Thyroid gland (tissue), 4 donors: ENCODE results near the gene PREP. TPM values are rescaled to one million over a fixed set of nuclear protein-coding genes. Genes with fewer than 3 reads are reported as not detected.
A peak's percentile ranks its signal among the peaks of the same experiment; 100 is the strongest.

Experiments used
- DNase-seq, 2 donors: peaks; one replicate each; pipeline ENCODE4 v3.0.0-alpha.2; 2019
- H3K27ac ChIP-seq, 3 donors: fragments of 200-600 bp; sonication (generic); 1 replicate in 2 of 3; 2 replicates in 1 of 3; pipeline ENCODE4 v1.5.1; 2016 to 2019; ENCODE audit warnings: mild to moderate bottlenecking in 1 of 3, moderate library complexity in 1 of 3
- H3K27me3 ChIP-seq: fragments of 200-600 bp; sonication (generic); one replicate; pipeline ENCODE4 v1.5.1; 2019
- H3K36me3 ChIP-seq, 2 donors: fragments of 200-600 bp; sonication (generic); one replicate each; pipeline ENCODE4 v1.5.1; 2016 to 2019
- H3K4me1 ChIP-seq, 2 donors: fragments of 200-600 bp; sonication (generic); one replicate each; pipeline ENCODE4 v1.5.1; 2017 to 2019
- H3K4me3 ChIP-seq, 3 donors: fragments of 200-600 bp; sonication (generic); replicated peaks in 1 of 3; 1 replicate in 2 of 3; 2 replicates in 1 of 3; pipeline ENCODE4 v1.5.1; 2016; ENCODE audit warnings: mild to moderate bottlenecking in 1 of 3
- H3K9me3 ChIP-seq: fragments of 200-600 bp; sonication (generic); one replicate; pipeline ENCODE4 v1.5.1; 2017
- POLR2A ChIP-seq, 2 donors: fragments of 450-650 bp; IDR thresholded peaks; one replicate each; pipeline ENCODE4 v1.6.1; 2017; ENCODE audit warnings: antibody characterized with exemption in 2 of 2, mild to moderate bottlenecking in 2 of 2, moderate library complexity in 1 of 2
- WGBS, 2 donors: methylation state at CpG; one replicate each; pipeline ENCODE4 v1.1.5; 2017; 5-methylcytosine and 5-hydroxymethylcytosine counted together
- intact Hi-C: fragments of 100-400 bp; cut with DNase I; formaldehyde crosslinking; loops from one replicate; pipeline ENCODE4 v1.15.1; 2023
- total RNA-seq, 4 donors: library from RNA; depleted of rRNA; stranded (reverse); fragments of >200 nt; gene quantifications; one replicate each; pipeline ENCODE4 v1.2.3, GENCODE V29; 2016
- TF ChIP-seq, protein P1 (sequence below), 6 experiments: fragments of 200-600 bp in 3 of 6; fragments of 450-650 bp in 3 of 6; sonication (generic) in 3 of 6; IDR thresholded peaks; one replicate each; pipeline ENCODE4 v1.5.1; 2016 to 2019; ENCODE audit warnings: antibody characterized with exemption in 6 of 6, mild to moderate bottlenecking in 2 of 6, inconsistent platforms in 1 of 6, moderate library complexity in 1 of 6

PREP gene
- total RNA-seq, 4 donors from 2014 or later: 13.7 to 21.7 (median 16.6) TPM

DNA sequence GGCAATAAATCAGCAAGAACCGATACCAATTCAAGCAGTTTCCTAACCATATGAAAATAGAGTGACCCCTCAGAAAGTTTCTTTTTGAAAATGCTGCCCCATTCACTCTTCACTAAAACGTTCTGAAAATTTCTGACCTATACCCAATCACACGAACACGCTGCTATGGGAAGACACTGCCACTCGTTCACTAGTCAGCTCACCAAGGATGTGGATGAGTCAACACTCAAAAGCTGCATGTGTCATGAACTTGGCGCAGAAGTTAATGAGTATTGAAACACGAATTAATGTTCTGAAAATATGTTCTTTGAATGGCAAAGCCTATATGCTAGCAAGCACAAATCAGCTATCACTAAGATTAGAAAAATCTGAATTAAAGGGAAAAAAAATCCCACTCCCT, 84.2 kb downstream of the PREP start:
- Histone ChIP-seq H3K4me1 (no peaks in the 10 kb centered on the region), H3K27me3 (no peaks in the 10 kb centered on the region), H3K36me3 (peaks cover 5 to 10% of the 10 kb centered on the region in 2 donors), H3K27ac (no peak overlapping the region), H3K9me3 (no peaks in the 10 kb centered on the region), H3K4me3 (no peak overlapping the region)
- DNase-seq: no peak
- TF ChIP-seq, protein P1, sequence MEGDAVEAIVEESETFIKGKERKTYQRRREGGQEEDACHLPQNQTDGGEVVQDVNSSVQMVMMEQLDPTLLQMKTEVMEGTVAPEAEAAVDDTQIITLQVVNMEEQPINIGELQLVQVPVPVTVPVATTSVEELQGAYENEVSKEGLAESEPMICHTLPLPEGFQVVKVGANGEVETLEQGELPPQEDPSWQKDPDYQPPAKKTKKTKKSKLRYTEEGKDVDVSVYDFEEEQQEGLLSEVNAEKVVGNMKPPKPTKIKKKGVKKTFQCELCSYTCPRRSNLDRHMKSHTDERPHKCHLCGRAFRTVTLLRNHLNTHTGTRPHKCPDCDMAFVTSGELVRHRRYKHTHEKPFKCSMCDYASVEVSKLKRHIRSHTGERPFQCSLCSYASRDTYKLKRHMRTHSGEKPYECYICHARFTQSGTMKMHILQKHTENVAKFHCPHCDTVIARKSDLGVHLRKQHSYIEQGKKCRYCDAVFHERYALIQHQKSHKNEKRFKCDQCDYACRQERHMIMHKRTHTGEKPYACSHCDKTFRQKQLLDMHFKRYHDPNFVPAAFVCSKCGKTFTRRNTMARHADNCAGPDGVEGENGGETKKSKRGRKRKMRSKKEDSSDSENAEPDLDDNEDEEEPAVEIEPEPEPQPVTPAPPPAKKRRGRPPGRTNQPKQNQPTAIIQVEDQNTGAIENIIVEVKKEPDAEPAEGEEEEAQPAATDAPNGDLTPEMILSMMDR (IDR thresholded peaks at IDR 0.05): no peak
- no peak for TF ChIP-seq POLR2A (IDR thresholded peaks at IDR 0.05)
- intact Hi-C loops: no loop called here
- WGBS, 2 donors: 94% methylated on average over 7 of the region's 7 CpGs

DNA sequence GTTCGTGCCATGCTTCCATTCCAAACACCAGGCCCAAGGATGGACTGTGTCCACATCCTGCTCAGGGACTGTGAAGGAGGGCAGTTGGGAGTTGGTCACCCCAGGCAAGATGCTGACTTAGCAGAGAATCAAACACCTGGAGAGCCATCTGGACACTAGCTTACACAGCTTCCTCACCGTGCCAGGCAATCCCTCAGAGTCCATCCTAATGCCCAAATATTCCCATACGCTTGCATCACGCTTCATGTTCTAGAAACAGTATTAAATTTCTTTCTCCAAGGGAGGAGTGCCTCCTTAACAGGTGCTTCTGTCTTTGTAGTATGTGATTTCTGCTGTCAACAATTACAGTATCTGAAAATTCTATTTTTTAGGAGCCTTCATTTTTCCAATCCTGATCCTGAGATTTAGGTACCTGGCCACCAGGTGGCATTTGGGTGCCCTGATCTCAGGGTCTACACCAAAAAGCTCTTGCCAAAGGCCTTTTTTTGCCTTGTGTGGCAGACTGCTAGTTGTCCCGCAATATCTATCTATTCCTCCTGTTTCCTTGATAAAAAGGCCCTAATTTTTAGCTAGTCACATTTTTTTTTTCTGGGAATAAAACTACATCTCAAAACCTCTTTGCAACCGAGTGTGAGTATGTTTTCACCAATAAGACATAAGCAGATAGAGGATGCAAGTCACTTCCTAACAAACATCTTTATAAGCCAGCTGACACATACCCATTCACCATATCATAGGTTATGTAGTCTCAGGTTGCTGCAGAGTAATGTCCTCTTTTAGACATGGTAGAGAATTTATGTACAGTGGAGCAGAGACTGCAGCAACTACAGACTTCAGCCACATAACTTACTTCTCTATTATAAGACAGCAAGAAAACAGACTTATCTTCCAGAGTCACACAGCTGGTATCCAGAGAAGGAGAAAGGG, 85.0 kb downstream of the PREP start:
- WGBS, 2 donors: 94 to 97% methylated on average over 6 of the region's 6 CpGs
- no peak overlapping the region for H3K27ac ChIP-seq
- no peaks in the 10 kb centered on the region for H3K27me3 ChIP-seq
- peak; percentile 48 to 61 for DNase-seq
- no peaks in the 10 kb centered on the region for H3K4me1 ChIP-seq
- no peak overlapping the region for H3K4me3 ChIP-seq
- H3K9me3 ChIP-seq: no peaks in the 10 kb centered on the region
- no peak for TF ChIP-seq POLR2A (IDR thresholded peaks at IDR 0.05)
- TF ChIP-seq, protein P1 (IDR thresholded peaks at IDR 0.05): peak in 5 of 6 experiments; percentile 46 to 61 (median 52)
- intact Hi-C loops: no loop called here
- H3K36me3 ChIP-seq: peaks cover 5 to 6% of the 10 kb centered on the region in 2 donors

DNA sequence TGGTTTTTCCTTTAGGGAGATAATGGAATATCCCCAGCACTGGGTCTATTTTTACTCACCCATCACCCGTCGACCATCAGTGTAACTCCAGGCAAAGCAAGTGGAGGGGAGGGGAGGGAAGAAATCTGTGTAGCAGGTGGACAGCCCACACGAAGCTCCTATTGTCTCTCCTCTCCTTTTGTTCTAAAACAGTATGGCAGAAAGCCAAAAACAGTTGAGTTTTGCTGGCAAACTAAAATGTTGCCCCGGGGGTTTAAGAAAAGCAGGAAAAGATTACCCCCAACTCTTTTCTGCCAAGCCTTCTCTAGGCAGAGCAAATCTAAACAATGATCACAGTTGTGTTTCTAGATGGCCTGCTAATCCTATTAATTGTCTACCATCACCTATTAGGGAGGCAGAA, 89.7 kb downstream of the PREP start:
- Histone ChIP-seq H3K9me3 (no peaks in the 10 kb centered on the region), H3K4me3 (no peak overlapping the region), H3K27ac (no peak overlapping the region), H3K27me3 (no peaks in the 10 kb centered on the region), H3K36me3 (no peaks in the 10 kb centered on the region), H3K4me1 (no peaks in the 10 kb centered on the region)
- WGBS, 2 donors: 79 to 90% methylated on average over 4 of the region's 4 CpGs
- DNase-seq: no peak
- intact Hi-C loops: no loop called here
- TF ChIP-seq POLR2A (IDR thresholded peaks at IDR 0.05): no peak
- TF ChIP-seq, protein P1 (IDR thresholded peaks at IDR 0.05): no peak

- Histone ChIP-seq H3K36me3 (no peaks in the 10 kb centered on the region), H3K4me3 (no peak overlapping the region), H3K9me3 (no peaks in the 10 kb centered on the region), H3K27me3 (no peaks in the 10 kb centered on the region), H3K4me1 (no peaks in the 10 kb centered on the region), H3K27ac (no peak overlapping the region)
- DNase-seq: no peak
- TF ChIP-seq, protein P1 (IDR thresholded peaks at IDR 0.05): no peak
- no peak for TF ChIP-seq POLR2A (IDR thresholded peaks at IDR 0.05)
- intact Hi-C loops: no loop called here
- 90 to 94% methylated on average over 3 of the region's 3 CpGs for WGBS, 2 donors
Observed at GRCh38 chr6:105310947-105311346, 91.9 kb downstream of the PREP start.

DNA sequence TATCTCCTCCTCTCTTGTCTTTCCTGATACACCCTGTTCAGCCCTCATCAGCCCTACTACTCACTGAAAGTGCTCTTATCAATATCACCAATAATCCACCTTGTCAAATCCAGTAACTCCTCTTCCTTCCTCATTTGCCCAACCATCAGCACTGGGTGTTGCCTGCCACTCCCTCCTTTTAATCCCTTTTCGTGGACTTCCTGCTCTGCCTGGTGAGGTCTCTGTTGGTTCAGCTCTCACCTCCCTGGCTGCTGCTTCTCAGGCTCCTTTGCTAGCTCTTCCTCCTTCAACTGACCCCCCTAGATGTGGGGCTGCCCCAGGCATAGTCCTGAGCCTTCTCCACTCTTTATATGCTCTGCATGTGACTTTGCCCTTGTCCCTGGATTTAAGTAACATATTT, 92.5 kb downstream of the PREP start:
- 79 to 84% methylated on average over 1 of the region's 1 CpG for WGBS, 2 donors
- no peaks in the 10 kb centered on the region for H3K9me3 ChIP-seq
- TF ChIP-seq POLR2A (IDR thresholded peaks at IDR 0.05): no peak
- TF ChIP-seq, protein P1 (IDR thresholded peaks at IDR 0.05): no peak
- intact Hi-C loops: no loop called here
- H3K27me3 ChIP-seq: no peaks in the 10 kb centered on the region
- H3K4me3 ChIP-seq: no peak overlapping the region
- H3K36me3 ChIP-seq: no peaks in the 10 kb centered on the region
- no peak for DNase-seq
- no peaks in the 10 kb centered on the region for H3K4me1 ChIP-seq
- H3K27ac ChIP-seq: no peak overlapping the region
